Measurements from ENCODE around the gene MUSK. TPM values are rescaled to one million over a fixed set of nuclear protein-coding genes. Genes with fewer than 3 reads are reported as not detected.

The MUSK gene
- total RNA-seq, 1 donor from 2014 or later, result not detected

GRCh38 chr9:110810262-110810976 is 141.8 kb downstream of the MUSK start:
- Mint-ChIP-seq H3K36me3 (ENCODE audit: unreplicated experiment) (no peaks in the 10 kb centered on the region), H3K4me1 (ENCODE audit: low read depth, unreplicated experiment) (peaks cover 2% of the 10 kb centered on the region), H3K27ac (ENCODE audit: unreplicated experiment) (no peak overlapping the region), H3K27me3 (ENCODE audit: unreplicated experiment) (peaks cover 2% of the 10 kb centered on the region), H3K4me3 (ENCODE audit: unreplicated experiment) (no peak overlapping the region), H3K9me3 (ENCODE audit: unreplicated experiment) (no peaks in the 10 kb centered on the region)
- no peak for TF ChIP-seq CTCF (IDR thresholded peaks at IDR 0.05; ENCODE audit: partially characterized antibody, unreplicated experiment)
- DNase-seq, result no peak

- H3K27me3 Mint-ChIP-seq (ENCODE audit: unreplicated experiment), result peaks cover 2% of the 10 kb centered on the region
- H3K36me3 Mint-ChIP-seq (ENCODE audit: unreplicated experiment), result no peaks in the 10 kb centered on the region
- no peak for TF ChIP-seq CTCF (IDR thresholded peaks at IDR 0.05; ENCODE audit: partially characterized antibody, unreplicated experiment)
- H3K4me3 Mint-ChIP-seq (ENCODE audit: unreplicated experiment), result no peak overlapping the region
- peaks cover 2% of the 10 kb centered on the region for H3K4me1 Mint-ChIP-seq (ENCODE audit: low read depth, unreplicated experiment)
- no peak for DNase-seq
- no peak overlapping the region for H3K27ac Mint-ChIP-seq (ENCODE audit: unreplicated experiment)
- no peaks in the 10 kb centered on the region for H3K9me3 Mint-ChIP-seq (ENCODE audit: unreplicated experiment)
These were observed 144.3 kb downstream of the MUSK start for GRCh38 chr9:110812886-110813285.

GRCh38 chr9:110814159-110814558 is 145.6 kb downstream of the MUSK start:
- DNase-seq, result no peak
- H3K27ac Mint-ChIP-seq (ENCODE audit: unreplicated experiment), result no peak overlapping the region
- H3K9me3 Mint-ChIP-seq (ENCODE audit: unreplicated experiment), result no peaks in the 10 kb centered on the region
- H3K4me3 Mint-ChIP-seq (ENCODE audit: unreplicated experiment), result no peak overlapping the region
- no peaks in the 10 kb centered on the region for H3K27me3 Mint-ChIP-seq (ENCODE audit: unreplicated experiment)
- H3K4me1 Mint-ChIP-seq (ENCODE audit: low read depth, unreplicated experiment), result peaks cover 2% of the 10 kb centered on the region
- no peak for TF ChIP-seq CTCF (IDR thresholded peaks at IDR 0.05; ENCODE audit: partially characterized antibody, unreplicated experiment)
- H3K36me3 Mint-ChIP-seq (ENCODE audit: unreplicated experiment), result no peaks in the 10 kb centered on the region

- H3K4me1 Mint-ChIP-seq (ENCODE audit: low read depth, unreplicated experiment), result peaks cover 2% of the 10 kb centered on the region
- H3K27me3 Mint-ChIP-seq (ENCODE audit: unreplicated experiment), result no peaks in the 10 kb centered on the region
- no peak for DNase-seq
- no peak overlapping the region for H3K4me3 Mint-ChIP-seq (ENCODE audit: unreplicated experiment)
- no peaks in the 10 kb centered on the region for H3K36me3 Mint-ChIP-seq (ENCODE audit: unreplicated experiment)
- no peaks in the 10 kb centered on the region for H3K9me3 Mint-ChIP-seq (ENCODE audit: unreplicated experiment)
- TF ChIP-seq CTCF (IDR thresholded peaks at IDR 0.05; ENCODE audit: partially characterized antibody, unreplicated experiment), result no peak
- H3K27ac Mint-ChIP-seq (ENCODE audit: unreplicated experiment), result no peak overlapping the region
These were observed 146.8 kb downstream of the MUSK start for GRCh38 chr9:110815361-110815760.

- H3K27me3 Mint-ChIP-seq (ENCODE audit: unreplicated experiment), result peaks cover 1% of the 10 kb centered on the region
- H3K9me3 Mint-ChIP-seq (ENCODE audit: unreplicated experiment), result no peaks in the 10 kb centered on the region
- no peak for TF ChIP-seq CTCF (IDR thresholded peaks at IDR 0.05; ENCODE audit: partially characterized antibody, unreplicated experiment)
- no peak for DNase-seq
- H3K4me3 Mint-ChIP-seq (ENCODE audit: unreplicated experiment), result no peak overlapping the region
- no peaks in the 10 kb centered on the region for H3K36me3 Mint-ChIP-seq (ENCODE audit: unreplicated experiment)
- no peaks in the 10 kb centered on the region for H3K4me1 Mint-ChIP-seq (ENCODE audit: low read depth, unreplicated experiment)
- no peak overlapping the region for H3K27ac Mint-ChIP-seq (ENCODE audit: unreplicated experiment)
These were observed 151.8 kb downstream of the MUSK start for GRCh38 chr9:110820381-110820780.
